ENCODE measurements around the gene PPP1R3F.
"Not testable (repeated sequence)": the region's sequence is repeated elsewhere in the genome, so short reads cannot be mapped to it uniquely, and the experiment has no call there.

The PPP1R3F gene

DNA sequence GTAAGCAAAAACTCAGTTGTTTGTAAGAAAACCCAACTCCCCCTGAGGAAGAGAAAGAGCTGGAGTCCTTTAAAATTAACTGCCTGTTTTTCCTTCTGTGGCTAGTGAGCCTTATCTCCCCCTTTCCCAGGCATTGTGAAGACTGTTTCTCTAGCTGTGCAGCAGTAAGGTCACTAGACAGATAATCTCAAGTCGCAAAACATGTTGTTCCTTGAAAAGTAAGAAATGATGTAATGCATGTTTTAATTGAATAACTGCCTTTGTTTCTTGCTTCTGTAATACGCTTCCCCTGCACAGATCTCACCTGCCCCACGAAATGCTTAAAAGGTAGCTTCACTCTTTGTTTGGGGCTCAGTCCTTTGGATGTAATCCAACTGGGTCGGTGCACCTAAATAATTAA lies 46.5 kb downstream of the PPP1R3F start:
- no peak for DNase-seq (ENCODE audit: low read depth in 2 of 2)

DNA sequence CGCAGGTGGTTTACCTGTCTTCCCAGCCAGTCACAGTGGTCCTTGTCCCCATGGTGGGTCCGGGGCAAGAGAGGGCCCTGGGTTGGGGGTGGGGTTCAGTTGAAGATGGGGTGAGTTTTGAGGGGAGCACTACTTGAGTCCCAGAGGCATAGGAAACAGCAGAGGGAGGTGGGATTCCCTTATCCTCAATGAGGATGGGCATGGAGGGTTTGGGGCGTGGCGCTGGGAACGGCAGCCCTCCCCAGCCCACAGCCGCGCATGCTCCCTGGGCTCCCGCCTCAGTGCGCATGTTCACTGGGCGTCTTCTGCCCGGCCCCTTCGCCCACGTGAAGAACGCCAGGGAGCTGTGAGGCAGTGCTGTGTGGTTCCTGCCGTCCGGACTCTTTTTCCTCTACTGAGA lies 52.1 kb downstream of the PPP1R3F start, which contains the start of gene GAGE12J:
GAGE12J (plus strand) TSS at position 301 of the 400 bp plus-strand sequence. CDS start 1,157 bp downstream, outside the sequence.
- not testable (repeated sequence) for DNase-seq (ENCODE audit: low read depth in 2 of 2)

- DNase-seq (ENCODE audit: low read depth in 2 of 2) = not testable (repeated sequence)
Observed at GRCh38 chrX:49322266-49322665, 52.7 kb downstream of the PPP1R3F start.

GRCh38 chrX:49323735-49324134 lies 54.1 kb downstream of the PPP1R3F start:
- DNase-seq (ENCODE audit: low read depth in 2 of 2) = not testable (repeated sequence)

DNA sequence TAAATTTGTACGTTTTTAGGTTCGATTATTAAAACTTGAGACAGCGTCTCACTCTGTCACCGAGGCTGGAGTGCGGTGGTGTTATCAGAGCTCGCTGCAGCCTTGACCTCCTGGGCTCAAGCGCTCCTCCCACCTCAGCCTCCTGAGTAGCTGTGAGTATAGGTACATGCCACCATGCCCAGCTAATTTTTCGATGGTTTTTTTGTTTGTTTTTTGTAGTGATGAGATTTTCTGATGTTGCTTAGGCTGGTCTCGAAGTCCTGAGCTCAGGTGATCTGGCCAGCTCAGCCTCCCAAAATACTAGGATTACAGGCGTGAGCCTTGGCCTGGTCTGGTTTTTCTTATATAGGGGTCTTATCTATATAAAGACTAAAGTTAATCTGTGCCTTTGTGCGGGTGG lies 60.8 kb downstream of the PPP1R3F start:
- not testable (repeated sequence) for DNase-seq (ENCODE audit: low read depth in 2 of 2)

DNA sequence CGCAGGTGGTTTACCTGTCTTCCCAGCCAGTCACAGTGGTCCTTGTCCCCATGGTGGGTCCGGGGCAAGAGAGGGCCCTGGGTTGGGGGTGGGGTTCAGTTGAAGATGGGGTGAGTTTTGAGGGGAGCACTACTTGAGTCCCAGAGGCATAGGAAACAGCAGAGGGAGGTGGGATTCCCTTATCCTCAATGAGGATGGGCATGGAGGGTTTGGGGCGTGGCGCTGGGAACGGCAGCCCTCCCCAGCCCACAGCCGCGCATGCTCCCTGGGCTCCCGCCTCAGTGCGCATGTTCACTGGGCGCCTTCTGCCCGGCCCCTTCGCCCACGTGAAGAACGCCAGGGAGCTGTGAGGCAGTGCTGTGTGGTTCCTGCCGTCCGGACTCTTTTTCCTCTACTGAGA lies 61.7 kb downstream of the PPP1R3F start, which contains the start of gene GAGE13:
GAGE13 (plus strand) TSS at position 301 of the 400 bp plus-strand sequence. CDS start 1,156 bp downstream, outside the sequence.
- not testable (repeated sequence) for DNase-seq (ENCODE audit: low read depth in 2 of 2)

- DNase-seq (ENCODE audit: low read depth in 2 of 2) = not testable (repeated sequence)
Observed at GRCh38 chrX:49331841-49332240, 62.2 kb downstream of the PPP1R3F start.

Measured in stimulated activated CD4-positive, alpha-beta T cell treated with anti-CD3 and anti-CD28 coated beads, Interleukin-4, amount 100 ng/mL, for 48 hours (primary cell).